ENCODE measurements around the gene LMBR1.

Gene LMBR1

GRCh38 chr7:156735851-156736250 lies 157.1 kb downstream of the LMBR1 start:
- no peak overlapping the region for H3K4ac ChIP-seq (ENCODE audit: low read length)
- peaks cover 4 to 25% of the 10 kb centered on the region in 2 donors for H3K36me3 ChIP-seq (replicated peaks in 1 of 2; ENCODE audit: control insufficient read depth in 2 of 2, insufficient read depth in 2 of 2, low read length in 2 of 2)
- whole genome bisulfite sequencing, 2 donors (ENCODE audit: extremely low coverage in 2 of 2, insufficient read length in 2 of 2, insufficient replicate concordance in 1 of 2): no CpG with 5 or more reads among the region's 7 CpGs

GRCh38 chr7:156733638-156734037 lies 159.3 kb downstream of the LMBR1 start:
- H3K9me3 ChIP-seq (replicated peaks in 1 of 2; ENCODE audit: control insufficient read depth in 2 of 2, insufficient read depth in 1 of 2, low read depth in 1 of 2, low read length in 2 of 2): peaks cover 1 to 19% of the 10 kb centered on the region in 2 donors
- H2BK120ac ChIP-seq (ENCODE audit: low read depth, low read length): no peak overlapping the region
- H3K4me2 ChIP-seq (ENCODE audit: insufficient read depth, low read length, poor library complexity, severe bottlenecking): no peak overlapping the region
- DNase-seq (ENCODE audit: low spot score): no peak
- H2AK5ac ChIP-seq (ENCODE audit: low read depth, low read length): no peak overlapping the region
- H4K8ac ChIP-seq (ENCODE audit: low read depth, low read length): no peak overlapping the region
- no peak overlapping the region for H3K4me3 ChIP-seq (ENCODE audit: low read length in 2 of 2)
- no peak overlapping the region for H2BK12ac ChIP-seq (ENCODE audit: low read length)
- no peaks in the 10 kb centered on the region for H3K27me3 ChIP-seq (ENCODE audit: control insufficient read depth in 3 of 3, insufficient read depth in 3 of 3, low read depth in 1 of 3, low read length in 3 of 3)
- H2BK5ac ChIP-seq (ENCODE audit: low read length): no peak overlapping the region
- H3K27ac ChIP-seq (replicated peaks; ENCODE audit: low read length): no peak overlapping the region
- H3K79me1 ChIP-seq (ENCODE audit: low read depth, low read length): peaks cover 2% of the 10 kb centered on the region
- no peak overlapping the region for H3K14ac ChIP-seq (ENCODE audit: low read length)
- H3K4ac ChIP-seq (ENCODE audit: low read length): no peak overlapping the region
- no peak overlapping the region for H4K91ac ChIP-seq (ENCODE audit: low read depth, low read length, poor library complexity)
- no peaks in the 10 kb centered on the region for H3K4me1 ChIP-seq (ENCODE audit: control insufficient read depth in 2 of 2, insufficient read depth in 1 of 2, low read depth in 1 of 2, low read length in 2 of 2)
- no peak overlapping the region for H2AFZ ChIP-seq (ENCODE audit: low read length)
- H3K18ac ChIP-seq (ENCODE audit: low read length): no peak overlapping the region
- WGBS, 2 donors (ENCODE audit: extremely low coverage in 2 of 2, insufficient read length in 2 of 2, insufficient replicate concordance in 1 of 2): no CpG with 5 or more reads among the region's 1 CpG
- H3K36me3 ChIP-seq (replicated peaks in 1 of 2; ENCODE audit: control insufficient read depth in 2 of 2, insufficient read depth in 2 of 2, low read length in 2 of 2): peaks cover 4 to 25% of the 10 kb centered on the region in 2 donors
- H2BK15ac ChIP-seq (ENCODE audit: low read length): no peak overlapping the region
- H3K23ac ChIP-seq (ENCODE audit: low read depth, low read length, poor library complexity): no peak overlapping the region
- no peak overlapping the region for H3K9ac ChIP-seq (ENCODE audit: low read depth, low read length, poor library complexity)

More at GRCh38 chr7:156735851-156736250, 157.1 kb downstream of the LMBR1 start:
- no peak overlapping the region for H2BK15ac ChIP-seq (ENCODE audit: low read length)
- no peak overlapping the region for H4K8ac ChIP-seq (ENCODE audit: low read depth, low read length)
- H2BK12ac ChIP-seq (ENCODE audit: low read length): no peak overlapping the region
- no peak overlapping the region for H2BK120ac ChIP-seq (ENCODE audit: low read depth, low read length)
- no peak overlapping the region for H2AK5ac ChIP-seq (ENCODE audit: low read depth, low read length)
- H3K18ac ChIP-seq (ENCODE audit: low read length): no peak overlapping the region
- H3K14ac ChIP-seq (ENCODE audit: low read length): no peak overlapping the region
- H3K9ac ChIP-seq (ENCODE audit: low read depth, low read length, poor library complexity): no peak overlapping the region
- H3K4me2 ChIP-seq (ENCODE audit: insufficient read depth, low read length, poor library complexity, severe bottlenecking): no peak overlapping the region
- no peak overlapping the region for H2BK5ac ChIP-seq (ENCODE audit: low read length)
- no peaks in the 10 kb centered on the region for H3K27me3 ChIP-seq (ENCODE audit: control insufficient read depth in 3 of 3, insufficient read depth in 3 of 3, low read depth in 1 of 3, low read length in 3 of 3)
- peaks cover 3 to 22% of the 10 kb centered on the region in 2 donors for H3K9me3 ChIP-seq (replicated peaks in 1 of 2; ENCODE audit: control insufficient read depth in 2 of 2, insufficient read depth in 1 of 2, low read depth in 1 of 2, low read length in 2 of 2)
- no peaks in the 10 kb centered on the region for H3K4me1 ChIP-seq (ENCODE audit: control insufficient read depth in 2 of 2, insufficient read depth in 1 of 2, low read depth in 1 of 2, low read length in 2 of 2)
- H4K91ac ChIP-seq (ENCODE audit: low read depth, low read length, poor library complexity): no peak overlapping the region
- H2AFZ ChIP-seq (ENCODE audit: low read length): no peak overlapping the region
- no peak for DNase-seq (ENCODE audit: low spot score)
- no peak overlapping the region for H3K4me3 ChIP-seq (ENCODE audit: low read length in 2 of 2)
- H3K27ac ChIP-seq (replicated peaks; ENCODE audit: low read length): no peak overlapping the region
- no peak overlapping the region for H3K23ac ChIP-seq (ENCODE audit: low read depth, low read length, poor library complexity)
- H3K79me1 ChIP-seq (ENCODE audit: low read depth, low read length): peaks cover 2% of the 10 kb centered on the region

- no peak overlapping the region for H2AK5ac ChIP-seq (ENCODE audit: low read depth, low read length)
- peaks cover 4 to 32% of the 10 kb centered on the region in 2 donors for H3K36me3 ChIP-seq (replicated peaks in 1 of 2; ENCODE audit: control insufficient read depth in 2 of 2, insufficient read depth in 2 of 2, low read length in 2 of 2)
- DNase-seq (ENCODE audit: low spot score): no peak
- H2BK120ac ChIP-seq (ENCODE audit: low read depth, low read length): no peak overlapping the region
- H4K8ac ChIP-seq (ENCODE audit: low read depth, low read length): no peak overlapping the region
- no peak overlapping the region for H3K23ac ChIP-seq (ENCODE audit: low read depth, low read length, poor library complexity)
- no peak overlapping the region for H3K4ac ChIP-seq (ENCODE audit: low read length)
- no CpG with 5 or more reads among the region's 4 CpGs for WGBS, 2 donors (ENCODE audit: extremely low coverage in 2 of 2, insufficient read length in 2 of 2, insufficient replicate concordance in 1 of 2)
- peaks cover 1 to 19% of the 10 kb centered on the region in 2 donors for H3K9me3 ChIP-seq (replicated peaks in 1 of 2; ENCODE audit: control insufficient read depth in 2 of 2, insufficient read depth in 1 of 2, low read depth in 1 of 2, low read length in 2 of 2)
- no peak overlapping the region for H3K4me3 ChIP-seq (ENCODE audit: low read length in 2 of 2)
- no peak overlapping the region for H3K14ac ChIP-seq (ENCODE audit: low read length)
- H2BK15ac ChIP-seq (ENCODE audit: low read length): no peak overlapping the region
- no peak overlapping the region for H3K4me2 ChIP-seq (ENCODE audit: insufficient read depth, low read length, poor library complexity, severe bottlenecking)
- no peak overlapping the region for H3K18ac ChIP-seq (ENCODE audit: low read length)
- no peak overlapping the region for H3K27ac ChIP-seq (replicated peaks; ENCODE audit: low read length)
- H2BK12ac ChIP-seq (ENCODE audit: low read length): no peak overlapping the region
- H2AFZ ChIP-seq (ENCODE audit: low read length): no peak overlapping the region
- H3K27me3 ChIP-seq (ENCODE audit: control insufficient read depth in 3 of 3, insufficient read depth in 3 of 3, low read depth in 1 of 3, low read length in 3 of 3): no peaks in the 10 kb centered on the region
- no peak overlapping the region for H3K9ac ChIP-seq (ENCODE audit: low read depth, low read length, poor library complexity)
- H3K79me1 ChIP-seq (ENCODE audit: low read depth, low read length): peaks cover 2% of the 10 kb centered on the region
- no peak overlapping the region for H2BK5ac ChIP-seq (ENCODE audit: low read length)
- no peak overlapping the region for H4K91ac ChIP-seq (ENCODE audit: low read depth, low read length, poor library complexity)
- H3K4me1 ChIP-seq (ENCODE audit: control insufficient read depth in 2 of 2, insufficient read depth in 1 of 2, low read depth in 1 of 2, low read length in 2 of 2): no peaks in the 10 kb centered on the region
Observed at GRCh38 chr7:156732091-156732625, 160.8 kb downstream of the LMBR1 start.

GRCh38 chr7:156731651-156732050 lies 161.3 kb downstream of the LMBR1 start:
- Histone ChIP-seq H2BK5ac (ENCODE audit: low read length) (no peak overlapping the region), H3K27me3 (ENCODE audit: control insufficient read depth in 3 of 3, insufficient read depth in 3 of 3, low read depth in 1 of 3, low read length in 3 of 3) (no peaks in the 10 kb centered on the region), H2BK12ac (ENCODE audit: low read length) (no peak overlapping the region), H3K27ac (replicated peaks; ENCODE audit: low read length) (no peak overlapping the region), H3K4me1 (ENCODE audit: control insufficient read depth in 2 of 2, insufficient read depth in 1 of 2, low read depth in 1 of 2, low read length in 2 of 2) (no peaks in the 10 kb centered on the region), H3K36me3 (replicated peaks in 1 of 2; ENCODE audit: control insufficient read depth in 2 of 2, insufficient read depth in 2 of 2, low read length in 2 of 2) (peaks cover 4 to 32% of the 10 kb centered on the region in 2 donors), H3K9ac (ENCODE audit: low read depth, low read length, poor library complexity) (no peak overlapping the region), H2BK15ac (ENCODE audit: low read length) (no peak overlapping the region), H3K4ac (ENCODE audit: low read length) (no peak overlapping the region), H3K18ac (ENCODE audit: low read length) (no peak overlapping the region), H3K4me3 (ENCODE audit: low read length in 2 of 2) (no peak overlapping the region), H4K91ac (ENCODE audit: low read depth, low read length, poor library complexity) (no peak overlapping the region), H4K8ac (ENCODE audit: low read depth, low read length) (no peak overlapping the region), H2AK5ac (ENCODE audit: low read depth, low read length) (no peak overlapping the region), H2BK120ac (ENCODE audit: low read depth, low read length) (no peak overlapping the region), H3K79me1 (ENCODE audit: low read depth, low read length) (peaks cover 2% of the 10 kb centered on the region), H3K4me2 (ENCODE audit: insufficient read depth, low read length, poor library complexity, severe bottlenecking) (no peak overlapping the region), H3K23ac (ENCODE audit: low read depth, low read length, poor library complexity) (no peak overlapping the region), H2AFZ (ENCODE audit: low read length) (no peak overlapping the region), H3K9me3 (replicated peaks in 1 of 2; ENCODE audit: control insufficient read depth in 2 of 2, insufficient read depth in 1 of 2, low read depth in 1 of 2, low read length in 2 of 2) (peaks cover 1 to 19% of the 10 kb centered on the region in 2 donors), H3K14ac (ENCODE audit: low read length) (no peak overlapping the region)
- DNase-seq (ENCODE audit: low spot score): no peak

All from neuronal stem cell (in vitro differentiated cells).